K562 (cell line): ENCODE results near the gene GOLGB1. TPM values are rescaled to one million over a fixed set of nuclear protein-coding genes. Genes with fewer than 3 reads are reported as not detected.

ENCODE experiments used
- ATAC-seq: fragments of 200-7000 bp; cut with Tn5 transposase; 3 replicates; pipeline ENCODE4 v1.9.1; 2020; ENCODE audit warnings: moderate library complexity
- BruUV-seq: library from RNA; stranded (reverse); fragments of 400-500 nt; replicated peaks from 2 replicates; lab custom pipeline; 2021; lab: Mats Ljungman, UMichigan
- CTCF ChIA-PET: fragments of 300-600 bp; formaldehyde crosslinking; extraction: SDS; loops from one replicate; lab custom pipeline; 2021; ENCODE audit warnings: low intra/inter-chr PET ratio; lab: Yijun Ruan, JAX
- POLR2A ChIA-PET: fragments of 300-600, 350-650 bp; sonication (Branson Sonifier 250); formaldehyde crosslinking; extraction: SDS; loops from one replicate; lab custom pipeline; 2021; ENCODE audit warnings: antibody characterized with exemption, inconsistent platforms; lab: Yijun Ruan, JAX
- DNase-seq, 4 experiments: peaks; one replicate each; pipeline versions ENCODE4 v3.0.0 to v3.0.0-alpha.2; 2011 to 2018; ENCODE audit warnings: low spot score in 3 of 4, mixed read lengths in 3 of 4; ENCODE audit errors: extremely low read depth in 1 of 4
- FAIRE-seq: peaks from 2 replicates; lab custom pipeline; 2011; peaks lifted over from hg19 to GRCh38; lab: Jason Lieb, UNC
- H2AFZ ChIP-seq: 2 replicates; pipeline ENCODE4 v1.6.0; 2011; ENCODE audit warnings: low read depth, low read length, control low read depth, inconsistent platforms
- H3K27ac ChIP-seq: fragments of 200-600 bp; 3 replicates; pipeline ENCODE4 v1.8.0; 2011; ENCODE audit warnings: low read depth, mild to moderate bottlenecking, control low read depth, inconsistent platforms, low read length, moderate library complexity, mixed read lengths; ENCODE audit errors: extremely low read depth
- H3K27me3 ChIP-seq, 2 experiments: fragments of 300-600 bp in 1 of 2; 2 replicates in 1 of 2; 3 replicates in 1 of 2; pipeline versions ENCODE4 v1.6.0 to v1.8.0; 2011; ENCODE audit warnings: inconsistent platforms in 2 of 2, low read length in 2 of 2, mild to moderate bottlenecking in 1 of 2, mixed read lengths in 1 of 2, moderate library complexity in 1 of 2; ENCODE audit not compliant: control insufficient read depth in 2 of 2, insufficient read depth in 2 of 2
- H3K36me3 ChIP-seq: fragments of 300-600 bp; 3 replicates; pipeline ENCODE4 v1.8.0; 2011; ENCODE audit warnings: mild to moderate bottlenecking, low read length, inconsistent platforms; ENCODE audit not compliant: control insufficient read depth, insufficient read depth
- H3K4me1 ChIP-seq, 2 experiments: fragments of 200-600 bp in 1 of 2; replicated peaks in 1 of 2; 2 replicates in 1 of 2; 3 replicates in 1 of 2; pipeline versions ENCODE4 v1.5.1 to v1.8.0; 2011; ENCODE audit warnings: inconsistent platforms in 2 of 2, low read length in 2 of 2, mild to moderate bottlenecking in 1 of 2, mixed read lengths in 1 of 2, moderate library complexity in 1 of 2; ENCODE audit not compliant: control insufficient read depth in 2 of 2, insufficient read depth in 2 of 2
- H3K4me2 ChIP-seq: 2 replicates; pipeline ENCODE4 v1.6.1; 2011; ENCODE audit warnings: low read length, control low read depth, inconsistent platforms, mixed read lengths; ENCODE audit not compliant: insufficient read depth
- H3K4me3 ChIP-seq: fragments of 200-600 bp; sonication (generic), shearing (Covaris generic); 2 replicates; pipeline ENCODE4 v1.5.1; 2016; ENCODE audit warnings: control low read depth, inconsistent platforms
- H3K79me2 ChIP-seq: fragments of 200-600 bp; 3 replicates; pipeline ENCODE4 v1.8.0; 2011; ENCODE audit warnings: low read length, inconsistent platforms; ENCODE audit not compliant: control insufficient read depth, insufficient read depth
- H3K9ac ChIP-seq, 2 experiments: 2 replicates each; pipeline versions ENCODE4 v1.6.0 to v1.6.1; 2011; ENCODE audit warnings: low read depth in 2 of 2, low read length in 2 of 2, control low read depth in 1 of 2, inconsistent platforms in 1 of 2, mild to moderate bottlenecking in 1 of 2, mixed read lengths in 1 of 2; ENCODE audit not compliant: insufficient read depth in 1 of 2
- H3K9me1 ChIP-seq: one replicate; pipeline ENCODE4 v1.6.0; 2011; ENCODE audit warnings: inconsistent platforms, mild to moderate bottlenecking, low read length, moderate library complexity; ENCODE audit not compliant: control insufficient read depth, insufficient read depth
- H3K9me3 ChIP-seq: replicated peaks from 2 replicates; pipeline ENCODE4 v1.5.1; 2011; ENCODE audit warnings: low read depth, low read length, inconsistent platforms; ENCODE audit not compliant: control insufficient read depth, insufficient read depth
- H4K20me1 ChIP-seq: replicated peaks from 2 replicates; pipeline ENCODE4 v1.6.1; 2011; ENCODE audit warnings: low read length, inconsistent platforms, mixed read lengths; ENCODE audit not compliant: control insufficient read depth, insufficient read depth
- ATF1 ChIP-seq, 2 experiments: fragments of 450-650 bp in 1 of 2; IDR thresholded peaks; 2 replicates each; pipeline ENCODE4 v1.6.1; 2016; ENCODE audit warnings: missing compliant biosample characterization in 1 of 2, missing genetic modification characterization in 1 of 2
- GTF2E2 ChIP-seq: fragments of 200-800 bp; sonication (Bioruptor generic); IDR thresholded peaks from 2 replicates; pipeline ENCODE4 v1.6.1; 2016; ENCODE audit warnings: missing genetic modification characterization, missing compliant biosample characterization
- KAT2B ChIP-seq: IDR thresholded peaks from one replicate; pipeline ENCODE4 v1.6.1; 2012; ENCODE audit warnings: low read depth, mild to moderate bottlenecking, control low read depth, inconsistent platforms, low read length, moderate library complexity
- KDM5B ChIP-seq: fragments of 200-600 bp; sonication (generic); IDR thresholded peaks from 2 replicates; pipeline ENCODE4 v1.6.1; 2012; ENCODE audit warnings: low read depth, mild to moderate bottlenecking, moderate library complexity, low read length, control low read depth, inconsistent platforms; ENCODE audit not compliant: insufficient replicate concordance
- MAFK ChIP-seq: IDR thresholded peaks from 2 replicates; pipeline ENCODE4 v1.6.1; 2011; ENCODE audit warnings: low read length, improper control_type of control experiment
- MCM5 ChIP-seq: fragments of 450-650 bp; IDR thresholded peaks from 2 replicates; pipeline ENCODE4 v1.6.1; 2016; ENCODE audit warnings: low read depth
- MED1 ChIP-seq: sonication (generic); formaldehyde crosslinking; IDR thresholded peaks from 2 replicates; pipeline ENCODE4 v1.8.1; 2023; ENCODE audit warnings: missing genetic modification reagents, borderline replicate concordance
- NFE2L1 ChIP-seq: fragments of 450-650 bp; IDR thresholded peaks from 2 replicates; pipeline ENCODE4 v1.6.1; 2016; ENCODE audit warnings: missing genetic modification characterization, low read depth, mild to moderate bottlenecking, missing compliant biosample characterization, moderate library complexity, borderline replicate concordance
- NR2C1 ChIP-seq, 2 experiments: fragments of 450-650 bp; IDR thresholded peaks; 2 replicates each; pipeline ENCODE4 v1.6.1; 2017; ENCODE audit warnings: mild to moderate bottlenecking in 2 of 2, antibody characterized with exemption in 1 of 2, inconsistent platforms in 1 of 2, missing compliant biosample characterization in 1 of 2, missing genetic modification characterization in 1 of 2
- RBBP5 ChIP-seq: fragments of 200-600 bp; sonication (generic); IDR thresholded peaks from 2 replicates; pipeline ENCODE4 v1.6.1; 2012; ENCODE audit warnings: borderline replicate concordance, mild to moderate bottlenecking, low read length, control low read depth, inconsistent platforms; ENCODE audit not compliant: insufficient read depth, poor library complexity, severe bottlenecking
- SMAD2 ChIP-seq: fragments of 150-350 bp; IDR thresholded peaks from 2 replicates; pipeline ENCODE4 v1.6.1; 2014; ENCODE audit warnings: low read depth, mild to moderate bottlenecking, low read length
- SOX6 ChIP-seq: fragments of 450-650 bp; IDR thresholded peaks from 2 replicates; pipeline ENCODE4 v1.6.1; 2014; ENCODE audit warnings: mild to moderate bottlenecking
- ZNF133 ChIP-seq: fragments of 250-450 bp; sonication (Bioruptor Pico); IDR thresholded peaks from 2 replicates; pipeline ENCODE4 v1.4.0; 2020; ENCODE audit warnings: mild to moderate bottlenecking
- ZNF75A ChIP-seq: fragments of 450-650 bp; formaldehyde crosslinking; IDR thresholded peaks from 2 replicates; pipeline ENCODE4 v1.4.0; 2020; ENCODE audit warnings: mild to moderate bottlenecking
- ZNF76 ChIP-seq: fragments of 250-450 bp; sonication (Bioruptor Pico); IDR thresholded peaks from 2 replicates; pipeline ENCODE4 v1.4.0; 2020; ENCODE audit warnings: mild to moderate bottlenecking, moderate library complexity, borderline replicate concordance
- ZNF830 ChIP-seq: fragments of 250-450 bp; sonication (Bioruptor Pico); IDR thresholded peaks from 2 replicates; pipeline ENCODE4 v1.5.0; 2021; ENCODE audit warnings: mild to moderate bottlenecking
- in situ Hi-C: fragments of 300-500 bp; cut with MboI; formaldehyde crosslinking; loops from 4 replicates; pipeline ENCODE4 v1.15.0; 2018; ENCODE audit warnings: inconsistent platforms, mixed read lengths
- intact Hi-C: fragments of 100-400 bp; cut with micrococcal nuclease; formaldehyde crosslinking; loops from 2 replicates; pipeline ENCODE4 v1.14.2; 2022
- polyA plus RNA-seq, 8 experiments: library from polyadenylated mRNA; depleted of rRNA in 4 of 8; stranded (reverse) in 5 of 8; unstranded in 3 of 8; fragments of >200 nt; fragmentation: Nextera tagmentation in 2 of 8; fragmentation: Illumina TruSeq in 1 of 8; extraction: Ambion mirVana in 2 of 8; extraction: Trizol in 1 of 8; gene quantifications; 2 replicates each; pipeline versions ENCODE4 v1.2.1 to v1.2.3, GENCODE V29; 2011 to 2014; ENCODE audit warnings: inconsistent platforms in 1 of 8, missing spikeins in 1 of 8
- total RNA-seq, 7 experiments: library from RNA; depleted of rRNA in 6 of 7; stranded (reverse); fragments of >200 nt in 6 of 7; fragmentation: Illumina TruSeq in 2 of 7; extraction: Trizol in 2 of 7; gene quantifications; 2 replicates each; pipeline versions ENCODE4 v1.2.1 to v1.2.3, GENCODE V29; 2011 to 2021; ENCODE audit warnings: low replicate concordance in 1 of 7
- TF ChIP-seq, protein P1 (sequence below), 2 experiments: IDR thresholded peaks; 2 replicates each; pipeline ENCODE4 v1.6.1; 2011; ENCODE audit warnings: borderline replicate concordance in 1 of 2, control low read depth in 1 of 2, low read depth in 1 of 2, low read length in 1 of 2, mild to moderate bottlenecking in 1 of 2, mixed read lengths in 1 of 2, moderate library complexity in 1 of 2; ENCODE audit not compliant: insufficient read depth in 1 of 2, insufficient read length in 1 of 2, poor library complexity in 1 of 2, severe bottlenecking in 1 of 2; ENCODE audit errors: extremely low read depth in 1 of 2
- TF ChIP-seq, protein P2 (sequence below): sonication (generic); formaldehyde crosslinking; IDR thresholded peaks from 2 replicates; pipeline ENCODE4 v1.8.0; 2023; ENCODE audit warnings: mild to moderate bottlenecking, missing genetic modification reagents

GOLGB1 gene
- total and polyA plus RNA-seq, 9 of the 15 experiments (the other 6 are each of a cell fraction or from before 2014, with no cell fraction given) = 4.0 to 16.3 (median 9.7) TPM

DNA sequence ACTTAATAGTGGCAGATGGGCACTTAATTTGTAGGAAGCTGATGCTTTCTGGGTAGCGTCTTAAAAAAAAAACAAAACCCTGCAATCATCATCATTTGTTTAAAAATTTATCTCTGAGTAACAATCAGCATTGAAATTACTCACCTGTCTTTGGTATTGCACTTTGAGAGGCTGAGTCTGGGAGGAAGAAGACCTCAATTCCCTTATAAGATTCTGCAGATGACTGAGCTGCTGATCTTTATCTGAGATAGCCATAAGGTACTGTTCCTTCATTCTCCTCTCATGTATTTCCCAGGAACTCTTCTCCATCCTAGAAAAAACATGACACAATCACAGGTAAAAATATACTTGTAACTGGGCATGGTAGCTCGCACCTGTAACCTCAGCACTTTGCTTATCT is 72.4 kb downstream of the GOLGB1 start (continued):
- TF ChIP-seq GTF2E2 = no peak
- TF ChIP-seq NFE2L1 = no peak
- TF ChIP-seq MAFK = no peak
- TF ChIP-seq ZNF133 (CRISPR knock-in tag) = no peak
- no peak for TF ChIP-seq RBBP5
- TF ChIP-seq, protein P1, sequence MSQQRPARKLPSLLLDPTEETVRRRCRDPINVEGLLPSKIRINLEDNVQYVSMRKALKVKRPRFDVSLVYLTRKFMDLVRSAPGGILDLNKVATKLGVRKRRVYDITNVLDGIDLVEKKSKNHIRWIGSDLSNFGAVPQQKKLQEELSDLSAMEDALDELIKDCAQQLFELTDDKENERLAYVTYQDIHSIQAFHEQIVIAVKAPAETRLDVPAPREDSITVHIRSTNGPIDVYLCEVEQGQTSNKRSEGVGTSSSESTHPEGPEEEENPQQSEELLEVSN (IDR thresholded peaks at IDR 0.05; ENCODE audit: borderline replicate concordance in 1 of 2, extremely low read depth in 1 of 2, insufficient read depth in 1 of 2, insufficient read length in 1 of 2, low read depth in 1 of 2, low read length in 1 of 2, poor library complexity in 1 of 2, severe bottlenecking in 1 of 2) = no peak
- TF ChIP-seq KDM5B = no peak

DNA sequence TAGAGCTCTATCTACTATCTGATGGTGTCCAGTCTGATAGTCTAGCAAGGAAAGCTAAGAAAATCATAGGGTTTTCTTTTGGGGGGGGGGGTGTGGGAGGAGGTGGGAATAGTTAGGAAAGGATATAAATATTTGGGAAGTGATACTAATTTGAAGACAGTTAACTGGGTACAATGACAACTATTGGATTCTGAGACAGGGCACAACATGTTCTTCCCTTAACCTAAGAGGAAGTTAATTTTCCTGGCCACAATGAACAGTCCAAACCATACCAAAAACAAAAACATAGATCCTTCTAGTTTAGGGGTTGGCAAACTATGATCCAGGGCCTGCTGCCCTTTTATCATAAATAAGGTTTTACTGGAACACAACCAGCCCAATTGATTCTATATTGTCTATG is 78.9 kb downstream of the GOLGB1 start:
- H3K36me3 ChIP-seq = peaks cover 29% of the 10 kb centered on the region; the same call in 2 of the 3 replicates

More for the DNA sequence above, 78.9 kb downstream of the GOLGB1 start:
- no peak overlapping the region for H3K9ac ChIP-seq
- H3K4me3 ChIP-seq = no peak overlapping the region
- ChIA-PET POLR2A (interaction anchor here (1.2 kb wide), 1 partner anchor 10 kb away, joined by 4 read pairs; the partner anchor contains the start of gene HCLS1), CTCF (no interaction called here)
- H3K27me3 ChIP-seq = no peaks in the 10 kb centered on the region
- H3K9me3 ChIP-seq = no peaks in the 10 kb centered on the region
- no peak overlapping the region for H3K27ac ChIP-seq
- no peaks in the 10 kb centered on the region for H4K20me1 ChIP-seq
- FAIRE-seq (no peak), DNase-seq (no peak), ATAC-seq (no peak)
- in situ Hi-C loops (no loop called here), intact Hi-C loops (no loop called here)
- H3K4me2 ChIP-seq = no peak overlapping the region
- H3K9me1 ChIP-seq = no peaks in the 10 kb centered on the region
- no peaks in the 10 kb centered on the region for H3K79me2 ChIP-seq
- no peak overlapping the region for H2AFZ ChIP-seq
- no peaks in the 10 kb centered on the region for H3K4me1 ChIP-seq
- no TSS peak for BruUV-seq
- TF ChIP-seq, protein P2, sequence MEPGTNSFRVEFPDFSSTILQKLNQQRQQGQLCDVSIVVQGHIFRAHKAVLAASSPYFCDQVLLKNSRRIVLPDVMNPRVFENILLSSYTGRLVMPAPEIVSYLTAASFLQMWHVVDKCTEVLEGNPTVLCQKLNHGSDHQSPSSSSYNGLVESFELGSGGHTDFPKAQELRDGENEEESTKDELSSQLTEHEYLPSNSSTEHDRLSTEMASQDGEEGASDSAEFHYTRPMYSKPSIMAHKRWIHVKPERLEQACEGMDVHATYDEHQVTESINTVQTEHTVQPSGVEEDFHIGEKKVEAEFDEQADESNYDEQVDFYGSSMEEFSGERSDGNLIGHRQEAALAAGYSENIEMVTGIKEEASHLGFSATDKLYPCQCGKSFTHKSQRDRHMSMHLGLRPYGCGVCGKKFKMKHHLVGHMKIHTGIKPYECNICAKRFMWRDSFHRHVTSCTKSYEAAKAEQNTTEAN (CRISPR knock-in tag) = no peak
- TF ChIP-seq MED1 (no peak), ATF1 (CRISPR knock-in tag; IDR thresholded peaks at IDR 0.05) (no peak), ATF1 (tag; IDR thresholded peaks at IDR 0.05) (no peak), ZNF76 (CRISPR knock-in tag) (no peak), SOX6 (no peak), MCM5 (no peak), ZNF830 (CRISPR knock-in tag) (no peak), SMAD2 (no peak), ZNF75A (CRISPR knock-in tag) (no peak), NR2C1 (IDR thresholded peaks at IDR 0.05) (no peak), NR2C1 (tag; IDR thresholded peaks at IDR 0.05) (no peak), KAT2B (no peak)
